Activated naive CD8-positive, alpha-beta T cell treated with anti-CD3 and anti-CD28 coated beads, Interleukin-2, amount 10 ng/mL, durations not matched to agents 7 days and 5 days (primary cell): ENCODE data around the gene LGALS3BP. TPM values are rescaled to one million over a fixed set of nuclear protein-coding genes. Genes with fewer than 3 reads are reported as not detected.
A peak's percentile ranks its signal among the peaks of the same experiment; 100 is the strongest.

Experiments used
- ATAC-seq: fragments of 150-1000 bp; cut with Tn5 transposase; one replicate; pipeline ENCODE4 v1.10.0; 2021; ENCODE audit warnings: low read depth, moderate library complexity
- POLR2A ChIA-PET: fragments of 350-600 bp; sonication (Branson Sonifier 250); formaldehyde crosslinking; loops from one replicate; lab custom pipeline; 2021; ENCODE audit warnings: antibody characterized with exemption; lab: Charles Lee
- DNase-seq: peaks from one replicate; pipeline ENCODE4 v3.0.0; 2021
- H3K27ac Mint-ChIP-seq: one replicate; pipeline ENCODE4 v1.8.0; 2022; ENCODE audit warnings: mild to moderate bottlenecking, mixed read lengths
- H3K27me3 Mint-ChIP-seq: one replicate; pipeline ENCODE4 v1.8.0; 2022; ENCODE audit warnings: mild to moderate bottlenecking, moderate library complexity, mixed read lengths
- H3K36me3 Mint-ChIP-seq: one replicate; pipeline ENCODE4 v1.8.0; 2021; ENCODE audit warnings: mild to moderate bottlenecking, mixed read lengths
- H3K4me1 Mint-ChIP-seq: one replicate; pipeline ENCODE4 v1.8.0; 2021; ENCODE audit warnings: mixed read lengths
- H3K4me3 Mint-ChIP-seq: one replicate; pipeline ENCODE4 v1.8.0; 2022; ENCODE audit warnings: mild to moderate bottlenecking, moderate library complexity, mixed read lengths
- H3K9me3 Mint-ChIP-seq: one replicate; pipeline ENCODE4 v1.8.0; 2021; ENCODE audit warnings: mixed read lengths
- total RNA-seq, 2 experiments: library from RNA; stranded (reverse); gene quantifications; one replicate each; pipeline ENCODE4 v1.2.3, GENCODE V29; 2021

The LGALS3BP gene
- total RNA-seq, 2 experiments from 2014 or later: 193 to 222 TPM

DNA sequence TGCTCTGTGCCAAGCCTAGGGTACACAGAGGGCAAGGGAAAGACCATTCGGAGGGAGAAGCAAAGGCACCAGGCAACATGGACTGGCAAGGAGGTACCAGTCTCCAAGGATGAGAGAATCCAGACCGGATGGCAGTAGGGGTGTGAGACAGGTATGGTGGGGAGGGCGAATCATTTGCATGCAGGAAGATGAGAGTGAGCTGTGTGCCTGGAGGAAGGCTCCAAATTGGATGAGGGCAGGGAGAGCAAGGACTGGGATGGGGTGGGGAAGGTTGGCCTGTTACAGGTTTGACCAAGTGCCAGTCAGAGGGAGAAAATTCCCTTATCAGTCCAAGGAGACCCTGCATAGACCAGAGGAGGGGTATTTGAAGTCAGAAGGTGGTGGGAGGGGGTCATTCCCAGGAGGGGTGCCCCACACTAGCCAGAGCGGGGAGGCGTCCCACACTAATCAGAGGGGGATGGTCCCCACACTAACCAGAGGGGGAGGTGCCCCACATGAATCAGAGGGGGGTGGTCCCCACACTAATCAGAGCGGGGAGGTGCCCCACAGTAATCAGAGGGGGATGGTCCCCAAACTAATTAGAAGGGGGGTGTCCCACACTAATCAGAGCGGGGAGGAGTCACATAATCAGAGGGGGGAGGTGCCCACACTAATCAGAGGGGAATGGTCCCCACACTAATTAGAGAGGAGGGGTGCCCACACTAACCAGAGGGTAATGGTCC lies 29.1 kb upstream of the LGALS3BP start:
- POLR2A ChIA-PET: interaction anchor here (0.6 to 1.4 kb wide), 3 partner anchors 29 to 117 kb away, joined by 3 to 8 read pairs (median 7); partner anchors contain the start of genes ENGASE and LGALS3BP
- peaks cover 39% of the 10 kb centered on the region for H3K4me1 Mint-ChIP-seq
- peak overlapping the region; percentile 83 for H3K4me3 Mint-ChIP-seq
- peaks cover 9% of the 10 kb centered on the region for H3K36me3 Mint-ChIP-seq
- peak overlapping the region; percentile 96 for H3K27ac Mint-ChIP-seq
- ATAC-seq (no peak), DNase-seq (no peak)
- no peaks in the 10 kb centered on the region for H3K27me3 Mint-ChIP-seq
- no peaks in the 10 kb centered on the region for H3K9me3 Mint-ChIP-seq

DNA sequence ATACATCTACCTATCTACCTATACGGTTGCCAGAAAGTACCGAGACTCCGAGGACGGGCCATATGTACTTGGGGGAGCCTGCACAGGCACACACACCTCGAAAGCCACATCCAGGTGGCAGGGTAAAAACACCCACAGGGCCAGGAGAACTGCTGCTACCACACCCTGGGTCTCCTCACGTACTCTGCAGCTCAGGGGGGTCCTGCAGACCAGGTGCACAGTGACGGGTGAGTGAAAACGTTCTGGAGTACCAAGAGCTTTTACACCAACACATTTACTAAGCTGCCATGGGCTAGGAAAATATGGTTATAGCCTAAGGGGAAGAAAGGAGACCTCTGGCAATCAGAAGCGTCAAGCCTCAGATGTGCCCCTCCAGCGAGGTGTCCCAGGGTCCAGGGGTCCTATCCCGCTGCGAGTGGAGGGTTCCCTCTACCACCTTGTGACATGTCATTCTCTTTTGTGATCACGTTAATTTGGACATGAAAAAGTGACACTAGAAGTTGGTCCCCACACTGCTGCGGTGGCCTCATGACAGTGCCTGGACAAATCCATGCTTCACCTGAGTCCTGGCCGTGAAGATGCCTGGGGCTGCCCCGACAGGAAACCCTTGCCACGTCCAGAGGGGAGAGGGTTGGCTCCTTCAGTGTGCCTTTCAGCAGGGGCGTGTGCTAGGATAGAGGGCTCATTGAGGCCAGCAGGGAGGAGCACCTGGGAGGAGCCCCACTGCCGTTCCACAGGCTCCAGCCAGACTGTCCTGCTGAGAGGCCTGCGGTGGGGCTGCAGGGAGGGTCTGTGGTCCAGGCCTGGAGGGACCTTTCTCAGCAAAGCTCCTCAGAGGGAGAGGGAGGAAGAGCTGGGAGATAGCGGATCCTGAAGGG lies 28.0 kb upstream of the LGALS3BP start:
- Mint-ChIP-seq H3K4me3 (peak overlapping the region; percentile 83), H3K36me3 (peaks cover 9% of the 10 kb centered on the region), H3K9me3 (no peaks in the 10 kb centered on the region), H3K27ac (peak overlapping the region; percentile 96), H3K27me3 (no peaks in the 10 kb centered on the region), H3K4me1 (peaks cover 39% of the 10 kb centered on the region)
- DNase-seq (no peak), ATAC-seq (no peak)
- POLR2A ChIA-PET: interaction anchor here (1.0 kb wide), 1 partner anchor 28 kb away, joined by 3 read pairs; the partner anchor contains the start of gene LGALS3BP

DNA sequence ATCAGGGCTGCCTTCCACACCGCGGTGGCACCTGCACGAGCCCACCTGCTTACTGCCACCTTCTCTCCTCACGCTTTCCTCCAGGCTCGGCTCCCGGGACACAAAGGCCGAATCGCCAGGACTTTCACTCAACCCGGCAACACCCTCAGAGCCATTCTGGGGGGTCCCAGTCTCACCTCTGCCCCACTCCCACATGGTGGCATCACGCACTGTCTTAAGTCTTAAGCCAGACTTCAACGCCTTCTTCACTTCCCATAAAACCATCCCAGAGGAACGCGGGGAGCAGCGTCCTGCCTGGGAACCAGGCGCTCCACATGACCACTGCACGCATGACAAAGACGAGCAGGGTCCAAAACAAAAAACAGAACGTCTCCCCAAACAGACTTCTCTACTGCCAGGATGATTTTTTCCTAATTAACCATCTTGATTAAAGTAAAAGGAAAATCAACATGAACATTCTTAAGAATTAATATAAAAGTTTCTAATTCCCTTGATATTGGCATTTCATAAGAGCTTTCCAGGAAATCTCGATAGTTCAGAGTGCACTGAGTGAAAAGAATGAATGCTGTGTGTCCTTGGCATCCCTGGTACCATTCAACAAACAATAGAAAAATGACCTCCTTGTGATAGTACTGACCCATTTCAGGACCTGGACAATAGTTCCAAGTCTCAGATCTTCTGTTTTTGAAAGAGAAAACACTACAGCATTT lies 27.2 kb upstream of the LGALS3BP start:
- DNase-seq (no peak), ATAC-seq (no peak)
- H3K4me3 Mint-ChIP-seq: peak overlapping the region; percentile 71
- POLR2A ChIA-PET: interaction anchor here (1.0 kb wide), 1 partner anchor 27 kb away, joined by 3 read pairs; the partner anchor contains the start of gene LGALS3BP
- no peaks in the 10 kb centered on the region for H3K9me3 Mint-ChIP-seq
- peak overlapping the region; percentile 76 for H3K27ac Mint-ChIP-seq
- peaks cover 39% of the 10 kb centered on the region for H3K4me1 Mint-ChIP-seq
- peaks cover 12% of the 10 kb centered on the region for H3K36me3 Mint-ChIP-seq
- H3K27me3 Mint-ChIP-seq: no peaks in the 10 kb centered on the region

DNA sequence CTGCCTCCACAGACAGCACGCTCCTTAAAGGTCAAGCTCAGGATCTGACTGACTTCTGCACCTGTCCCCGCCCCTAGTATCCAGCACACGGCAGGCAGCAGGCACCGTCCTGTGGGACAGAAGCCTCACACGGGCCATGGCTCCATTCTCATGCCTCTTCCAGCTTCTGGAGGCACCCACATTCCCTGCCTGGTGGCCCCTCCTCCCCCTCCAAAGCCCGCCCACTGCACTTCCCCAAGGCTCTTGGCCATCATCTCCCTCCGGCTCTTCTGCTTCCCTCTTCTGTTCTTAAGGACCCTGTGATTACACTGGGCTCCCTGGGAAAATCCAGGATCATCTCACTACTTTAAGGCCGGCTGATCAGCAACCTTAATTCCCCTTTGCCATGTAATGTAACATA lies 26.3 kb upstream of the LGALS3BP start:
- Mint-ChIP-seq H3K4me3 (peak overlapping the region; percentile 12), H3K36me3 (peaks cover 12% of the 10 kb centered on the region), H3K27ac (peak overlapping the region; percentile 48), H3K27me3 (no peaks in the 10 kb centered on the region), H3K9me3 (no peaks in the 10 kb centered on the region), H3K4me1 (peaks cover 39% of the 10 kb centered on the region)
- ATAC-seq: no peak
- POLR2A ChIA-PET: no interaction called here
- DNase-seq: no peak

DNA sequence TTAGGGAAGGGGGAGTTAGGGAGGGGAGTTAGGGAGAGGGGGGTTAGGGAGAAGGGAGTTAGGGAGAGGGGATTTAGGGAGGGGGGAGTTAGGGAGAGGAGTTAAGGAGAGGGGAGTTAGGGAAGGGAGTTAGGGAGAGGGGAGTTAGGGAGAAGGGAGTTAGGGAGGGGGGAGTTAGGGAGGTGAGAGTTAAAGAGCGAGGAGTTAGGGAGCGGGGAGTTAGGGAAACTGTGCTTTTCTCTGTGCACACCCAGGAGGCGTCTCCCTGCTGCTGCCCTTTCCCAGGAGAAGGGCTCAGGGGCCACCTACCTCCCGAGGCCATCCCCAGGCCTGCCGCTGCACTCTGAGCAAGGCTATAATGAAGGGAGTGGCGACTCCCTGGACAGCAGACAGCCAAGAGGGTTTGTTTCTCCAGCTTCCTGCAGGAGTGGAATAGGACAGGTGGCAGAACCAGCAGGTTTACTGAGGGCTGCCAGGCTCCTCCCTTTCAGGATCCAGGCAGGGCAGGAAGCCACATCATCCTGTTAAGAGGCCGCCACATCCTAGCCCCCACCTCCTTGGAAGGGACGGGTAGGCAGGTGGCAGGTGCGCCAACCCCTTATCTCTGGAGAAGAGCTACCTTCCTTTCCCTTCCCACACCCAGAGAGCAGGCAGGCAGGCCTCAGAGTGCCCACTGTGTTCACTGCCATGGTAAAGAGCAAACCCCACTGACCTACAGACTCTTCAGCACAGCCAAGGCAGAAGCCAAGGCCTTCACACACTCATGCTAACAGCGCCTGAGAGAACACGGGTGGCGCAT lies 25.5 kb upstream of the LGALS3BP start:
- Mint-ChIP-seq H3K27me3 (no peaks in the 10 kb centered on the region), H3K4me3 (peak overlapping the region; percentile 19), H3K27ac (peak overlapping the region; percentile 48), H3K36me3 (peaks cover 12% of the 10 kb centered on the region), H3K9me3 (no peaks in the 10 kb centered on the region), H3K4me1 (peaks cover 36% of the 10 kb centered on the region)
- DNase-seq: no peak
- ATAC-seq: no peak
- POLR2A ChIA-PET: interaction anchor here (0.7 kb wide), 1 partner anchor 590 kb away, joined by 3 read pairs; no protein-coding TSS in a partner anchor

DNA sequence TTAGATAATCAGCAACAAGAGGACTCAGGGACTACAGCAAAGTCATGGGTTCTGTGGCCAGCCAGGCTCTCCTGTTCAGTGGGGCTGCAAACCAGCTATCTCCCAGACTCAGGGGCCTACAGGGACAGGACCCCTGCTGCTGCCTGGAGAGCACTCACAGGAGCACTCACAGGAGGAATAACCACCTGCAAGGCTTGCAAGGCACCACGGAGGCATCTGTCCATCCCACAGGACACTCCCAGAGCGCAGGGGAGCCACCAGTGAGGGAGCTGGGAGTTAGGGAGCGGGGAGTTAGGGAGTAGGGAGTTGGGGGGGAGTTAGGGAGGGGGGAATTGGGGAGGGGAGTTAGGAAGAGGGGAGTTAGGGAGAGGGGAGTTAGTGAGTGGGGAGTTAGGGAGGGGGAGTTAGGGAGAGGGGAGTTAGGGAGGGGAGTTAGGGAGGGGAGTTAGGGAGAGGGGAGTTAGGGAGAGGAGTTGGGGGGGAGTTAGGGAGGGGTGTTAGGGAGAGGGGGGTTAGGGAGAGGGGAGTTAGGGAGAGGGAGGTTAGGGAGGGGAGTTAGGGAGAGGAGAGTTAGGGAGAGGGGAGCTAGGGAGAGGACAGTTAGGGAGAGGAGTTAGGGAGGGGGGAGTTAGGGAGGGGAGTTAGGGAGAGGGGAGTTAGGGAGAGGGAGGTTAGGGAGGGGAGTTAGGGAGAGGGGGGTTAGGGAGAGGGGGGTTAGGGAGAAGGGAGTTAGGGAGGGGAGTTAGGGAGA lies 24.1 kb upstream of the LGALS3BP start:
- Mint-ChIP-seq H3K27ac (no peak overlapping the region), H3K4me3 (no peak overlapping the region), H3K4me1 (peaks cover 30% of the 10 kb centered on the region), H3K36me3 (peaks cover 14% of the 10 kb centered on the region), H3K27me3 (no peaks in the 10 kb centered on the region), H3K9me3 (no peaks in the 10 kb centered on the region)
- DNase-seq (no peak), ATAC-seq (no peak)
- POLR2A ChIA-PET: no interaction called here

DNA sequence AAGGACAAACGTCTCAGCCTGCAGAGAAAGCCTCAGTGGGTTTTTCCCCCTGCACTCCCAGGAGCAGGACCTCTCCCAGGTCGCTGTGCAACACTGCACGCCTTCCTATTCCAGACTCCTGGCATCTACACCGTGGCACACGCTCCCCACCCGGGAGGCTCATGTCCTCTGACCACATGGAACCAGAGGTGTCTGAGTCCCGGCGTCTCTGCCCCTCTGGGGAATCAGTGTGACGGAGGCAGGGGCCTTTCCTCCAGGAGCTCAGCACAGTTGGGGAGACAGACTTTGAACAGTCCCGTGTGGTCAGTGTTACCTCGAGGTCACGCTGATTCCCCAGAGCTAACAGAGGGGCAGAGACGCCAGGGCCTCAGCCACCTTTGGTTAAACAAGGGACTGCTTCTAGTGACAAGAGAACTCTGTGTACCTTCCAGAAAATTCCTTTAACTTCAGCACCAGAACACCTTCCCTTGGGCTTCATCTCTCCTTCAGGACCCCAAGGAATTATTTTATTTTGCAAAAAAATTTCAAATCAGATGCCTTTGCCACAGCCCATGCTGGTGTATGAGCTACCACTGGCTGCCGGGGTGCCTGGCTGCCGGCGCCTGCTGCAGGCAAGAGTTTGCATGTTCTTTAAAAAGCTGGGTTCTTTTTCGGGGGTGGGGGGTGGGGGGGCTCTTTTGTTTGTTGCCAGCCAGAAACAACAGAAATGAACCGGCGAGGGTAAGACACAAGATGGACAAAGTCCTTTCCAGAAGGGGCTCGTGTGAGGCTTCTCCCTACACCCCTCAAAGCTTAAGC lies 23.3 kb upstream of the LGALS3BP start:
- no peak for ATAC-seq
- Mint-ChIP-seq H3K36me3 (peaks cover 9% of the 10 kb centered on the region), H3K9me3 (no peaks in the 10 kb centered on the region), H3K27me3 (no peaks in the 10 kb centered on the region), H3K4me1 (peaks cover 22% of the 10 kb centered on the region), H3K4me3 (no peak overlapping the region), H3K27ac (no peak overlapping the region)
- POLR2A ChIA-PET: interaction anchor here (0.7 kb wide), 1 partner anchor 452 kb away, joined by 3 read pairs; no protein-coding TSS in a partner anchor
- no peak for DNase-seq

DNA sequence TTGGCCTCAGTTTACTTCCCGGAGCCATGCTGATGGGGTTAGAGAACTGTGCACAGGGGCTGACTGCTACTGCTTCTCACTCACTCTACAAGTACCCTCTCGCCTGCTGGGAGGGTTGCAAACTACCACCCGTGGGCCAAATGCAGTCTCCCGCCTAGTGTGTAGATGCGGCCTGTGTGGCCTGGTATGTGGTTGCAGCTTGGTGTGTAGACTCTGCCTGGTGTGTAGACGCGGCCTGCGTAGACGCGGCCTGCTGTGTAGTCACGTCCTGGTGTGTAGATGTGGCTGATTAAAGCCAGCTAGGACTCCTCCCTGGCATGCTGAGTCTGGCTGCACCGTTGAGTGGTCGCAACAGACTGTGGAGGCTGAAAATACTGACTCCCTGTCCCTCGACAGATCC lies 22.6 kb upstream of the LGALS3BP start:
- H3K9me3 Mint-ChIP-seq: no peaks in the 10 kb centered on the region
- H3K4me1 Mint-ChIP-seq: peaks cover 16% of the 10 kb centered on the region
- ATAC-seq: no peak
- H3K27me3 Mint-ChIP-seq: no peaks in the 10 kb centered on the region
- H3K27ac Mint-ChIP-seq: no peak overlapping the region
- POLR2A ChIA-PET: no interaction called here
- peaks cover 9% of the 10 kb centered on the region for H3K36me3 Mint-ChIP-seq
- DNase-seq: no peak
- no peak overlapping the region for H3K4me3 Mint-ChIP-seq

DNA sequence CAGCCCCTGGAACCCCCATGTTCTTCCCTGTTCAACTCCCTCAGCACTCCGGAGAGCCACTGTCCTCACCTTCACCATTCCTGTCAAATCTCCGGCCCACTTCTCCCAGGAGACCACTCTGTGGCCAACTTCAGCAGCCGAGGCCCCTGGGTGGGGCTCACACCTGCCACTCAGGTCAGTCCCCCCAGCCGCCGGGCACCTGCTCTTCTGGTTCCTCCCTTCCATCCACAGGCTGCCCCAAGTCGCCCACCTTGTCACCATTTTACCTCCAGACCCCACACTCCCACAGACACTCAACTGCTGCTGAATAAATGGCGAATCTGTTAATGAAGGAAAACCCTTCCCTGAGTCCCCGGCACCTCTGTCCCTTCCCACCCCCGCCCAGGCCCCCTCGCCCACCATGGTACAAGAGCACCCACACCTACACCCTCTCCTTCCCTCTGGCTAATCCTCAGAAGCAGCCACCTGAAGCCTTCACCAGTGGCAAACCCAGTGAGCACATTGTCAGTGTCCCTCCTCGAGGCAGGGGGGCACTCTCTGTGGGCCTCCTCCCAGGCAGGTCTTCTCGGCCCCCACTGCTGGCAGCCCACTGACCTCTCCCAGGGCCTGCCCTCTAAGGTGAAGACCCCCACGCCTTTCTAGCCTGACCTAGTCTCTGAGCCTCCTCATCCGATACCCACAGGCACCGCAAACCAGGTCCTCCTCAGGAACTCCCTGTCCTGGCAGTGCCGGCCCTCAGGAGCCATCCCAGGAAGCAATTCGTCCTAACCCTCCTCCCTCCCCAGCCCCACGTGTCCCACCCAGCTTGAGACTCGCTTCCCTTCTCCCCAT lies 21.7 kb upstream of the LGALS3BP start:
- no peaks in the 10 kb centered on the region for H3K9me3 Mint-ChIP-seq
- ATAC-seq (no peak), DNase-seq (no peak)
- POLR2A ChIA-PET: no interaction called here
- H3K36me3 Mint-ChIP-seq: peaks cover 7% of the 10 kb centered on the region
- H3K4me3 Mint-ChIP-seq: no peak overlapping the region
- H3K27me3 Mint-ChIP-seq: no peaks in the 10 kb centered on the region
- H3K27ac Mint-ChIP-seq: no peak overlapping the region
- peaks cover 11% of the 10 kb centered on the region for H3K4me1 Mint-ChIP-seq

DNA sequence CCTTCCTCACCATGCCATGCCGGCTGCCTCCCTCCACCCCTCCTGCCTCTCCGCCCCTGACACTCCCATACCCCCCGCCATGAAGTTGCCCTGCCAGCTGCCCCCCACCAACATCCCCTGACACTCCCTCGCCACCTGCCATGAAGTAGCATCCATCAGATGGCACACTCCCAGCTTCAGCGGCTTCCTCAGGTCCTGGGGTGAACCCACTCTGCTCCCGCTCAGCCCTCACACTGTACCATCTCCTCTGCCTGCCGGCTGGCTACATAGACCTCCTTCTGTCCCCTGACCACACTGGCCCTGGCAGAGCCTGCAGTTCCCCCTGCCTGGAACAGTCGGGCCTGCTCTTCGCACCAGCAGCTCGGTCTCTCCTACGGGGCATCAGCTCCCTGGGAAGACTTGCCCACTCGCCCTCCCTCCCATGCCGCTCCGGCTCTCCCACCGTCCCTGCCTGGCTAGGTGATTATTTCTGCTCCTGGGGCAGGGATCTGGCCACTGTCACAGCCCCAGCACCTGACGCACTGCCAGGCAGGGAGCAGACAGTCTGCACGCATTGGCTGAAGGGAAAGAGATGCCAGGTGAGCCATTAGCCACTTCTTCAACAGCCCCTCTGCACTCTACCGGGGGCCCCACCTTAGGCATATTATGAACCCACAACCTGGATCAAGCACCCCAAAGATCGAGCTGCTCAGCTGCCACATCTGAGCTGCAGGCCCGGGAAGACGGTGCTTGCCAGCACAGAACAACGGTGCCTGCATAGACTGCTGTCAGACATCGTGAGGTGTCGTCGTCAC lies 20.9 kb upstream of the LGALS3BP start:
- ATAC-seq (no peak), DNase-seq (no peak)
- H3K27ac Mint-ChIP-seq: peak overlapping the region; percentile 36
- H3K27me3 Mint-ChIP-seq: no peaks in the 10 kb centered on the region
- POLR2A ChIA-PET: interaction anchor here (0.7 kb wide), 1 partner anchor 985 kb away, joined by 3 read pairs; no protein-coding TSS in a partner anchor
- peaks cover 4% of the 10 kb centered on the region for H3K4me1 Mint-ChIP-seq
- no peak overlapping the region for H3K4me3 Mint-ChIP-seq
- peaks cover 9% of the 10 kb centered on the region for H3K36me3 Mint-ChIP-seq
- H3K9me3 Mint-ChIP-seq: no peaks in the 10 kb centered on the region
